Measurements from ENCODE around the gene TSC22D1.

Gene TSC22D1

GRCh38 chr13:44583137-44583536 lies 7.0 kb upstream of the TSC22D1 start:
- POLR2A ChIA-PET, result no interaction called here
- Histone ChIP-seq H3K4me1 (ENCODE audit: control extremely low read depth in 1 of 4, control insufficient read depth in 4 of 4, insufficient read depth in 4 of 4, low read length in 3 of 4) (peaks cover 1 to 11% (median 7%) of the 10 kb centered on the region in 4 experiments), H3K27ac (ENCODE audit: insufficient read depth in 1 of 2, low read depth in 1 of 2, low read length in 2 of 2, poor library complexity in 1 of 2, severe bottlenecking in 2 of 2) (no peak overlapping the region), H3K4me3 (ENCODE audit: control insufficient read depth in 1 of 7, extremely low read depth in 1 of 7, insufficient read depth in 4 of 7, low read depth in 2 of 7, low read length in 6 of 7) (no peak overlapping the region), H3K9me3 (ENCODE audit: control extremely low read depth in 1 of 5, control insufficient read depth in 4 of 5, insufficient read depth in 2 of 5, low read depth in 1 of 5, low read length in 4 of 5) (no peaks in the 10 kb centered on the region), H3K36me3 (ENCODE audit: control insufficient read depth in 4 of 4, insufficient read depth in 4 of 4, low read length in 3 of 4) (no peaks in the 10 kb centered on the region), H3K27me3 (replicated peaks in 2 of 5; ENCODE audit: control insufficient read depth in 4 of 5, insufficient read depth in 5 of 5, low read length in 4 of 5) (no peaks in the 10 kb centered on the region)
- DNase-seq, result no peak
- WGBS (ENCODE audit: insufficient coverage), result 75% methylated on average over 2 of the region's 3 CpGs
- CTCF ChIA-PET, result no interaction called here

GRCh38 chr13:44578067-44578400 lies 1.9 kb upstream of the TSC22D1 start:
- Histone ChIP-seq H3K4me3 (ENCODE audit: control insufficient read depth in 1 of 7, extremely low read depth in 1 of 7, insufficient read depth in 4 of 7, low read depth in 2 of 7, low read length in 6 of 7) (peak overlapping the region; percentile 85 to 94 (median 90)), H3K27ac (ENCODE audit: insufficient read depth in 1 of 2, low read depth in 1 of 2, low read length in 2 of 2, poor library complexity in 1 of 2, severe bottlenecking in 2 of 2) (peak overlapping the region; percentile 86 to 94), H3K27me3 (replicated peaks in 2 of 5; ENCODE audit: control insufficient read depth in 4 of 5, insufficient read depth in 5 of 5, low read length in 4 of 5) (no peaks in the 10 kb centered on the region), H3K9me3 (ENCODE audit: control extremely low read depth in 1 of 5, control insufficient read depth in 4 of 5, insufficient read depth in 2 of 5, low read depth in 1 of 5, low read length in 4 of 5) (no peaks in the 10 kb centered on the region), H3K4me1 (ENCODE audit: control extremely low read depth in 1 of 4, control insufficient read depth in 4 of 4, insufficient read depth in 4 of 4, low read length in 3 of 4) (peaks cover 18 to 36% (median 32%) of the 10 kb centered on the region in 4 experiments), H3K36me3 (ENCODE audit: control insufficient read depth in 4 of 4, insufficient read depth in 4 of 4, low read length in 3 of 4) (peaks cover 0 to 12% (median 3%) of the 10 kb centered on the region in 4 experiments)
- ChIA-PET POLR2A (no interaction called here), CTCF (interaction anchor here (0.9 kb wide), 1 partner anchor 78 kb away, joined by 3 read pairs; no protein-coding TSS in a partner anchor)
- DNase-seq, result no peak
- WGBS (ENCODE audit: insufficient coverage), result 2% methylated on average over 14 of the region's 15 CpGs

- Histone ChIP-seq H3K27me3 (replicated peaks in 2 of 5; ENCODE audit: control insufficient read depth in 4 of 5, insufficient read depth in 5 of 5, low read length in 4 of 5) (no peaks in the 10 kb centered on the region), H3K27ac (ENCODE audit: insufficient read depth in 1 of 2, low read depth in 1 of 2, low read length in 2 of 2, poor library complexity in 1 of 2, severe bottlenecking in 2 of 2) (peak overlapping the region; percentile 86 to 94), H3K4me3 (ENCODE audit: control insufficient read depth in 1 of 7, extremely low read depth in 1 of 7, insufficient read depth in 4 of 7, low read depth in 2 of 7, low read length in 6 of 7) (peak overlapping the region; percentile 85 to 94 (median 90)), H3K4me1 (ENCODE audit: control extremely low read depth in 1 of 4, control insufficient read depth in 4 of 4, insufficient read depth in 4 of 4, low read length in 3 of 4) (peaks cover 18 to 41% (median 38%) of the 10 kb centered on the region in 4 experiments), H3K36me3 (ENCODE audit: control insufficient read depth in 4 of 4, insufficient read depth in 4 of 4, low read length in 3 of 4) (peaks cover 0 to 12% (median 3%) of the 10 kb centered on the region in 4 experiments), H3K9me3 (ENCODE audit: control extremely low read depth in 1 of 5, control insufficient read depth in 4 of 5, insufficient read depth in 2 of 5, low read depth in 1 of 5, low read length in 4 of 5) (no peaks in the 10 kb centered on the region)
- CTCF ChIA-PET, result no interaction called here
- POLR2A ChIA-PET, result no interaction called here
- peak; percentile 96 to 98 (median 98) for DNase-seq
- WGBS (ENCODE audit: insufficient coverage), result 0% methylated on average over 71 of the region's 94 CpGs
Measured at GRCh38 chr13:44577236-44578066, 1.3 kb upstream of the TSC22D1 start.

- peaks cover 18 to 48% (median 44%) of the 10 kb centered on the region in 4 experiments for H3K4me1 ChIP-seq (ENCODE audit: control extremely low read depth in 1 of 4, control insufficient read depth in 4 of 4, insufficient read depth in 4 of 4, low read length in 3 of 4)
- no peaks in the 10 kb centered on the region for H3K9me3 ChIP-seq (ENCODE audit: control extremely low read depth in 1 of 5, control insufficient read depth in 4 of 5, insufficient read depth in 2 of 5, low read depth in 1 of 5, low read length in 4 of 5)
- DNase-seq, result peak in 2 of 3 donors; percentile 43 to 45
- peak overlapping the region; percentile 86 to 94 for H3K27ac ChIP-seq (ENCODE audit: insufficient read depth in 1 of 2, low read depth in 1 of 2, low read length in 2 of 2, poor library complexity in 1 of 2, severe bottlenecking in 2 of 2)
- H3K4me3 ChIP-seq (ENCODE audit: control insufficient read depth in 1 of 7, extremely low read depth in 1 of 7, insufficient read depth in 4 of 7, low read depth in 2 of 7, low read length in 6 of 7), result peak overlapping the region; percentile 85 to 94 (median 90)
- POLR2A ChIA-PET, result no interaction called here
- H3K36me3 ChIP-seq (ENCODE audit: control insufficient read depth in 4 of 4, insufficient read depth in 4 of 4, low read length in 3 of 4), result peaks cover 0 to 12% (median 3%) of the 10 kb centered on the region in 4 experiments
- WGBS (ENCODE audit: insufficient coverage), result 0% methylated on average over 78 of the region's 111 CpGs
- H3K27me3 ChIP-seq (replicated peaks in 2 of 5; ENCODE audit: control insufficient read depth in 4 of 5, insufficient read depth in 5 of 5, low read length in 4 of 5), result no peaks in the 10 kb centered on the region
- CTCF ChIA-PET, result interaction anchor here (1.7 kb wide), 1 partner anchor 10 kb away, joined by 5 read pairs; no protein-coding TSS in a partner anchor
Measured at GRCh38 chr13:44576351-44577235, 463 bp upstream of the TSC22D1 start.

GRCh38 chr13:44575035-44575434 lies 1.1 kb downstream of the TSC22D1 start:
- Histone ChIP-seq H3K36me3 (ENCODE audit: control insufficient read depth in 4 of 4, insufficient read depth in 4 of 4, low read length in 3 of 4) (peaks cover 0 to 12% (median 3%) of the 10 kb centered on the region in 4 experiments), H3K27ac (ENCODE audit: insufficient read depth in 1 of 2, low read depth in 1 of 2, low read length in 2 of 2, poor library complexity in 1 of 2, severe bottlenecking in 2 of 2) (no peak overlapping the region), H3K27me3 (replicated peaks in 2 of 5; ENCODE audit: control insufficient read depth in 4 of 5, insufficient read depth in 5 of 5, low read length in 4 of 5) (no peaks in the 10 kb centered on the region), H3K4me3 (ENCODE audit: control insufficient read depth in 1 of 7, extremely low read depth in 1 of 7, insufficient read depth in 4 of 7, low read depth in 2 of 7, low read length in 6 of 7) (peak overlapping the region in 6 of 7 experiments; percentile 85 to 94 (median 90)), H3K4me1 (ENCODE audit: control extremely low read depth in 1 of 4, control insufficient read depth in 4 of 4, insufficient read depth in 4 of 4, low read length in 3 of 4) (peaks cover 19 to 52% (median 46%) of the 10 kb centered on the region in 4 experiments), H3K9me3 (ENCODE audit: control extremely low read depth in 1 of 5, control insufficient read depth in 4 of 5, insufficient read depth in 2 of 5, low read depth in 1 of 5, low read length in 4 of 5) (no peaks in the 10 kb centered on the region)
- CTCF ChIA-PET, result interaction anchor here (1.1 to 2.3 kb wide), 4 partner anchors 9 to 92 kb away, joined by 3 to 7 read pairs (median 6); no protein-coding TSS in a partner anchor
- DNase-seq, result peak in 1 of 3 donors; percentile 11
- 100% methylated on average over 1 of the region's 1 CpG for WGBS (ENCODE audit: insufficient coverage)
- POLR2A ChIA-PET, result interaction anchor here (0.7 to 0.8 kb wide), 2 partner anchors 15 to 75 kb away, joined by 3 to 4 read pairs; no protein-coding TSS in a partner anchor

- H3K27me3 ChIP-seq (replicated peaks in 2 of 5; ENCODE audit: control insufficient read depth in 4 of 5, insufficient read depth in 5 of 5, low read length in 4 of 5), result no peaks in the 10 kb centered on the region
- peaks cover 19 to 52% (median 46%) of the 10 kb centered on the region in 4 experiments for H3K4me1 ChIP-seq (ENCODE audit: control extremely low read depth in 1 of 4, control insufficient read depth in 4 of 4, insufficient read depth in 4 of 4, low read length in 3 of 4)
- peaks cover 0 to 12% (median 3%) of the 10 kb centered on the region in 4 experiments for H3K36me3 ChIP-seq (ENCODE audit: control insufficient read depth in 4 of 4, insufficient read depth in 4 of 4, low read length in 3 of 4)
- ChIA-PET CTCF (interaction anchor here (0.9 to 2.3 kb wide), 4 partner anchors 8 to 92 kb away, joined by 3 to 6 read pairs (median 3); no protein-coding TSS in a partner anchor), POLR2A (no interaction called here)
- H3K4me3 ChIP-seq (ENCODE audit: control insufficient read depth in 1 of 7, extremely low read depth in 1 of 7, insufficient read depth in 4 of 7, low read depth in 2 of 7, low read length in 6 of 7), result peak overlapping the region in 3 of 7 experiments; percentile 85 to 94 (median 89)
- H3K9me3 ChIP-seq (ENCODE audit: control extremely low read depth in 1 of 5, control insufficient read depth in 4 of 5, insufficient read depth in 2 of 5, low read depth in 1 of 5, low read length in 4 of 5), result no peaks in the 10 kb centered on the region
- no peak for DNase-seq
- no peak overlapping the region for H3K27ac ChIP-seq (ENCODE audit: insufficient read depth in 1 of 2, low read depth in 1 of 2, low read length in 2 of 2, poor library complexity in 1 of 2, severe bottlenecking in 2 of 2)
- WGBS (ENCODE audit: insufficient coverage), result 86% methylated on average over 1 of the region's 1 CpG
Measured at GRCh38 chr13:44574466-44574855, 1.7 kb downstream of the TSC22D1 start.

Measured in common myeloid progenitor, CD34-positive (primary cell).